ENCODE results near the gene DIABLO.
"Not testable (repeated sequence)": the region's sequence is repeated elsewhere in the genome, so short reads cannot be mapped to it uniquely, and the experiment has no call there.

Gene DIABLO

GRCh38 chr12:122208073-122208820 lies 17.6 kb downstream of the DIABLO start:
- no peak for DNase-seq (ENCODE audit: low read depth)

DNA sequence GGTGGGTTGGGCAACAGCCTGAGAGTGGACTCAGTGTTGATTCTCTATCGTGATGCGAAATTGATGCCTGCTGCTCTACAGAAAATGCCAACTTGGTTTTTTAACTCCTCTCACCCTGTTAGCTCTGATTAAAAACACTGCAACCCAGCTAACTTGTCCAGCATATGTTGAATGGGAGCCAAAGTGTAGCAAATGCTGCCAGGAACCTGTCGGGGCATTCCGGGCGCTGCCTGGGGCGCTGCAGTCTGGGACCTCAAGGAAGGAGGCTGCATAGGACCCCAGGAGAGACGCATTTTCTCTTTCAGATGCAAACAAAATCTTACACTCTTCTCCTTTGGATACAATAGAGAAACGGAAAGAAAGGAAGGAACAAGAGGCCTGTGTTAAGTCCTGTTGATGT lies 18.5 kb downstream of the DIABLO start:
- DNase-seq (ENCODE audit: low read depth), result no peak

DNA sequence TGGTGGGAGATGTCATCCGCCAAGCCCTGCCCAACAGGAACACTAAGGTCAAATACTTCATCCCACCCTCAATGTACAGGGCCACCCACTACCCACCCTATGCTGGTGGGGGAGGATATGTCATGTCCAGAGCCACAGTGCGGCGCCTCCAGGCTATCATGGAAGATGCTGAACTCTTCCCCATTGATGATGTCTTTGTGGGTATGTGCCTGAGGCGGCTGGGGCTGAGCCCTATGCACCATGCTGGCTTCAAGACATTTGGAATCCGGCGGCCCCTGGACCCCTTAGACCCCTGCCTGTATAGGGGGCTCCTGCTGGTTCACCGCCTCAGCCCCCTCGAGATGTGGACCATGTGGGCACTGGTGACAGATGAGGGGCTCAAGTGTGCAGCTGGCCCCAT lies 18.9 kb downstream of the DIABLO start:
- DNase-seq (ENCODE audit: low read depth), result no peak

DNA sequence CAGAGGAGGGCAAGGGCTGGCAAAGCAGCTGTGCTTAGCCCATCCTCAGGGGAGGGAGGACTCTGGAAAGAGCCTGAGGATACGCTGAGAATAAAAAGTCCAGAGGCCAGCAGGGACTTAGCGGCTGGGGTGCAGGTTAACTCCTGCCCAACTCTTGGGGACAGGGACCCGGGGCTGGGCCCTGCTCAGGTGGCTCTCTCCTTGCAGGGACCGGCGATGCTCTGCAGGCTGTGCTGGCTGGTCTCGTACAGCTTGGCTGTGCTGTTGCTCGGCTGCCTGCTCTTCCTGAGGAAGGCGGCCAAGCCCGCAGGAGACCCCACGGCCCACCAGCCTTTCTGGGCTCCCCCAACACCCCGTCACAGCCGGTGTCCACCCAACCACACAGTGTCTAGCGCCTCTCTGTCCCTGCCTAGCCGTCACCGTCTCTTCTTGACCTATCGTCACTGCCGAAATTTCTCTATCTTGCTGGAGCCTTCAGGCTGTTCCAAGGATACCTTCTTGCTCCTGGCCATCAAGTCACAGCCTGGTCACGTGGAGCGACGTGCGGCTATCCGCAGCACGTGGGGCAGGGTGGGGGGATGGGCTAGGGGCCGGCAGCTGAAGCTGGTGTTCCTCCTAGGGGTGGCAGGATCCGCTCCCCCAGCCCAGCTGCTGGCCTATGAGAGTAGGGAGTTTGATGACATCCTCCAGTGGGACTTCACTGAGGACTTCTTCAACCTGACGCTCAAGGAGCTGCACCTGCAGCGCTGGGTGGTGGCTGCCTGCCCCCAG lies 19.6 kb downstream of the DIABLO start:
- DNase-seq (ENCODE audit: low read depth), result no peak

DNA sequence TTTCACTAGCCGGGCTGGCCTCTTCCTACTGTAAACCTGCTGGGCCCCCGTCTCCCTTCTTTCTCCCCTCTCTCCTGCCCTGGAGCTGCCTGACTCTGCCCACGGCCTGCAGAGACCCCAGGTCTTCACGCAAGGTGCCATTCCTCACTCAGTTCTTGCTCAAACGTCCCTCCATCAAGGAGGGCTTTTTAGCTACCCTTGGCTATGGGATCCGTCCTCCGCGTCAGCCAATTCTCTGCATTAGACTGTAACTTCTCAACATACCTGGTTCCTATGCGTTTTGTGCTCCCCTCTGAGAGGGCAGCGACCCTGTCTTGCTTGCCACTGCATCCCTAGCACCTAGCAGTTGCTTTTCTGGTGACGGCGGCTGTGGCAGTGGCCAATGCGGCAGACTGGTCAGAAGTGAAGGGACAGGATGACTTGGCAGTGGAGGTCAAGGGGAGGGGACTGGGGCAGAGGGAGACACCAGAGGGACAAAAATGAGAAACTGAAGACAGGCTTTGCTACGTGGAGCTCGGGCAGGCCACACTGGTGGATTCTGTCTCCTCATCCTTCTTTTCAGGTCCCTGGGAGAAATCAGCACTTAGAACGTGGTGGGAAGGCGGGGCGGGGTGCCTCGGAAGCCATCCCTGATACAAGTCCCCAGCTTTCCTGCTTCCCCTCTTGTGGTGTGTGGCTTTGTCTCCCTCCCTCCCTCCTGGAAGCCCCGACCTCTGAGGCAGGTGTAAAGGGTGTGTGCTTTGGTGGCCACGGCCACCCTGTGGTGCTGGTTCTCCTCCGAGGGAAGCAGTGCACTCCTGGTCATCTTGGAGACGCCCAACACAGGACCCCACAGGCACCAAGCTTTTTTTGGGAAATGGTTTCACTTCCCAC lies 20.6 kb downstream of the DIABLO start:
- no peak for DNase-seq (ENCODE audit: low read depth)

- no peak for DNase-seq (ENCODE audit: low read depth)
These were observed 21.4 kb downstream of the DIABLO start for GRCh38 chr12:122204167-122205052.

- peak; percentile 61 for DNase-seq (ENCODE audit: low read depth)
These were observed 22.3 kb downstream of the DIABLO start, which contains the start of gene B3GNT4 for GRCh38 chr12:122203301-122204166. Gene B3GNT4, plus strand, starts transcription at chr12:122203709. Its CDS starts 910 bp downstream, at chr12:122204619.

DNA sequence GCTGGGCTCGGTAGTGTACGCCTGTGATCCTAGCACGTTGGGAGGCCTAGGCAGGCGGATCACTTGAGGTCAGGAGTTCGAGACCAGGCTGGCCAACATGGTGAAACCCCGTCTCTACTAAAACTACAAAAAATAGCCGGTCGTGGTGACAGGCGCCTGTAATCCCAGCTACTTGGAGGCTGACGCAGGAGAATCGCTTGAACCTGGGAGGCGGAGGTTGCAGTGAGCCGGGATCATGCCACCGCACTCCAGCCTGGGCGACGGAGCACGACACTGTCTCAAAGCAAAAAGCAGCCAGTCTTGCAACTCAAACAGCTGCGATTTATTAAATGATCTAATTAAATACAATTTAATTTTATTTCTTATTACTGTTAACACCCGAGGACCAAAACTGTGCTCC lies 23.0 kb downstream of the DIABLO start:
- not testable (repeated sequence) for DNase-seq (ENCODE audit: low read depth)

GRCh38 chr12:122202017-122202416 lies 23.8 kb downstream of the DIABLO start:
- no peak for DNase-seq (ENCODE audit: low read depth)

GRCh38 chr12:122201381-122201780 lies 24.5 kb downstream of the DIABLO start:
- DNase-seq (ENCODE audit: low read depth), result no peak

DNA sequence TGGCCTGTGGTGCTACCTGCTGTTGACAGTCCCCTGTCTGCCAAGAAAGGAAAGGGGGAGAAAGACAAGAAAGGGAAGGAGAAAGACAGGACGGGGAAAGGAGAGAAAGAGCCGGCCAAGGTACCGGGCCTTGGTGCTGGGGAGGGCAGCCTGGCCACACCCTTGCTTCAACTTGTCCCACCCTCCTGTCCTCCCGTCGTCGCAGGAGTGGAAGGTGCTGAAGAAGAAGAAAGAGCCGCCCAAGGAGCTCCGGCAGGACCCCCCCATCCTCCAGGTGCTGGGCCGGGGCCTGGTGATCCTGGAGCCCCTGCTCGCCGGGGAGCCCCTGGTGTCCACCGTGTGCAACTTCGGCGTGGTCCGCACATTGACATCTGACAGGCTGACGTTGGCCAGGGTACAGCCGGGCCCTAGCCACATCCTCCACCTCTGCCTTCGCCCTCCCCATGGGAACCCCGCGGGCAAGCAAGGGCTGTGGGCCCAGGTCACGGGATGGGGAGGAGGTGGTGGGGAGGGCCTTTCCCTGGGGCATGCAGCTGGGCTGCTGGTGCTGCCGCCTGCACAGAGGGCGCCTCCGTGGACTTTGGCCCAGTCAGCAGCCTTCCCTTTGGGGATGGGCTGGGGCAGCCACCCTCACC lies 25.2 kb downstream of the DIABLO start:
- no peak for DNase-seq (ENCODE audit: low read depth)

- DNase-seq (ENCODE audit: low read depth), result no peak
These were observed 26.1 kb downstream of the DIABLO start for GRCh38 chr12:122199484-122200355.

DNA sequence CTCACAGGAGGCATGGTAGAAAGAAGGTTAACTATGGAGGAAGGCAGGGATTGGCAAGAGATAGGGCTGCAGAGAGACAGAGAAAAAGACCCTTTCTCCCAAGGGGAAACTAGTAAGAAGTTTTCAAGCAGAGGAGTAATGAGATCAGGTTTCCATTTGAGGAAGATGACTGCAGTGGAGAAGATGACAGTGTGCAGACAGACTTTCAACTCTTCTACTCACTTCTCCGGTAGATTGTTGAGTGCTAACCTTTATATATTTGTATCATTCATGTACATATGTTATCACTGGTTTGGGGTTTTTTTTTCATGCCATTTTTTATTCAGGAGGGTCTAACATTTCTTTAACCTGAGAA lies 28.3 kb downstream of the DIABLO start:
- DNase-seq (ENCODE audit: low read depth), result no peak

- DNase-seq (ENCODE audit: low read depth), result no peak
These were observed 30.4 kb downstream of the DIABLO start for GRCh38 chr12:122195405-122195804.

- no peak for DNase-seq (ENCODE audit: low read depth)
These were observed 31.0 kb downstream of the DIABLO start for GRCh38 chr12:122194804-122195203.

DNA sequence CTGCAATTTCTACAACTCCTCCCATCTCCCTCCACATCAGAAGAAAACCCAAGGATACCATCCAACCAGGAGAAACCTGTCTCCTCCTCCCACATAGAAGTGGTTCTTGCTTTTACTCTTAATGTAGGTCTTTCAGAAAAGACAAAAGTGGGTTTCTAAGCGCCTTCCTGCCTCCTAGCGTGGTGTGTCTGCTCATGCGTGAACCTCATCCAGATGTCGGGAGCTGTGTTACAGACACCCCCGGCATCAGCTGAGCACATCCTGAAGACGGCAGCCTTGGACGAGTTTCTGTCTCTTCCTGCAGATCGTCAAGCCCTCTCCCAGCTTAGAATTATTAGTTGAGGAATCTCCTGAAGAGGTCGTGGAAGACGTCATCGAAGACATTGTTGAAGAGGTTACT lies 33.4 kb downstream of the DIABLO start:
- DNase-seq (ENCODE audit: low read depth), result no peak

- DNase-seq (ENCODE audit: low read depth), result peak; percentile 62
These were observed 34.8 kb downstream of the DIABLO start for GRCh38 chr12:122190842-122191668.
